Measurements from ENCODE around the gene PPHLN1. TPM values are rescaled to one million over a fixed set of nuclear protein-coding genes. Genes with fewer than 3 reads are reported as not detected.

Gene PPHLN1
- total RNA-seq, 4 donors from 2014 or later, result 48.0 to 63.9 (median 52.2) TPM

- TF ChIP-seq CTCF (IDR thresholded peaks at IDR 0.05; ENCODE audit: low read depth), result no peak
Measured at GRCh38 chr12:42475106-42475505, 149.1 kb downstream of the PPHLN1 start.

- no peak for TF ChIP-seq CTCF (IDR thresholded peaks at IDR 0.05; ENCODE audit: low read depth)
Measured at GRCh38 chr12:42477941-42478340, 152.0 kb downstream of the PPHLN1 start.

GRCh38 chr12:42481368-42481767, 155.4 kb downstream of the PPHLN1 start:
- no peak for TF ChIP-seq CTCF (IDR thresholded peaks at IDR 0.05; ENCODE audit: low read depth)

GRCh38 chr12:42482041-42482747, 156.2 kb downstream of the PPHLN1 start:
- no peak for TF ChIP-seq CTCF (IDR thresholded peaks at IDR 0.05; ENCODE audit: low read depth)

GRCh38 chr12:42482748-42483520, 157.0 kb downstream of the PPHLN1 start:
- TF ChIP-seq CTCF (IDR thresholded peaks at IDR 0.05; ENCODE audit: low read depth), result no peak

GRCh38 chr12:42483521-42483790, 157.5 kb downstream of the PPHLN1 start:
- no peak for TF ChIP-seq CTCF (IDR thresholded peaks at IDR 0.05; ENCODE audit: low read depth)

GRCh38 chr12:42484996-42485395, 159.0 kb downstream of the PPHLN1 start:
- no peak for TF ChIP-seq CTCF (IDR thresholded peaks at IDR 0.05; ENCODE audit: low read depth)
